ENCODE results near the gene CPA2. TPM values are rescaled to one million over a fixed set of nuclear protein-coding genes. Genes with fewer than 3 reads are reported as not detected.
A peak's percentile ranks its signal among the peaks of the same experiment; 100 is the strongest.

CPA2 gene
- total RNA-seq (ENCODE audit: low replicate concordance): 0.65 and 0.82 TPM in 2 replicates

DNA sequence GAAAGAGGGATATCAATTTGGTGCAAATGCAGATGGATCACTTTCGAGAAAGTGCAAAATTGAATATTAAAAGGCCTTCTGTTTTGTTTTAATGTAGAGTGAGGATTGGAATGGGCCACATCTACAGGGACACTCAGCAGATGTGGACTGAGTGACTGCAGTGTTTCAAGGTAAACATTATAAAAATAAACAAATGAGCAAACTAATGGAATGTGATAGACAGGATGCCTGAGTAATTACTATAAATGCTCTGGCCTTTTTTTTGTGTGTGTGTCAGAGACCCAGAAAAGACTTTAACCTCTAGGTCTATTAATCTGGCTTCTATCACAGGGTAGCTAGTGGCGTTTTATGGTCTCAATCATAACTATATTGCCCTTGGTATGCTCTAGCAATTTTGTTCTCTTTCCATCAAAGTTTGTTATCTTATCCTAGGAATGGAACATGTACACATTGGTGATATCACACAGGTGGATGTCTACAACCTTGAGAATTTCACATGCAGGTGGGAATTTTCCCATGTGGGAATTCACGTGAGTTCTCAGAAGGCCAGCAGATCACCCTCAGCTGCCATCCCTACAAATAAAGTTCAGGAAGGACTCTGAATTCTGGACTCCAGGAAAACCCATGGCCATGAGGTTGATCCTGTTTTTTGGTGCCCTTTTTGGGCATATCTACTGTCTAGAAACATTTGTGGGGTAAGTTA, at the start of gene CPA2:
TSS of gene CPA2 (plus strand) at position 606 of the 703 bp plus-strand sequence. CDS start at position 625, 19 bp downstream.
- H3K27me3 ChIP-seq: no peaks in the 10 kb centered on the region
- H2AFZ ChIP-seq (replicated peaks): peak within 1 kb of the TSS; percentile 54
- no peaks in the 10 kb centered on the region for H4K20me1 ChIP-seq (ENCODE audit: low read depth)
- no peaks in the 10 kb centered on the region for H3K36me3 ChIP-seq
- Mint-ChIP-seq H3K4me3 (no peak within 1 kb of the TSS), H3K27ac (no peak within 1 kb of the TSS), H3K4me1 (peaks cover 48% of the 10 kb centered on the region), H3K9me3 (peaks cover 2% of the 10 kb centered on the region), H3K27me3 (ENCODE audit: insufficient read depth, low read depth) (peaks cover 4% of the 10 kb centered on the region), H3K36me3 (no peaks in the 10 kb centered on the region)
- H3K4me3 ChIP-seq: no peak within 1 kb of the TSS
- no peak for TF ChIP-seq EZH2phosphoT487 (IDR thresholded peaks at IDR 0.05)
- no peak for TF ChIP-seq EZH2 (IDR thresholded peaks at IDR 0.05)
- TF ChIP-seq, protein P1, sequence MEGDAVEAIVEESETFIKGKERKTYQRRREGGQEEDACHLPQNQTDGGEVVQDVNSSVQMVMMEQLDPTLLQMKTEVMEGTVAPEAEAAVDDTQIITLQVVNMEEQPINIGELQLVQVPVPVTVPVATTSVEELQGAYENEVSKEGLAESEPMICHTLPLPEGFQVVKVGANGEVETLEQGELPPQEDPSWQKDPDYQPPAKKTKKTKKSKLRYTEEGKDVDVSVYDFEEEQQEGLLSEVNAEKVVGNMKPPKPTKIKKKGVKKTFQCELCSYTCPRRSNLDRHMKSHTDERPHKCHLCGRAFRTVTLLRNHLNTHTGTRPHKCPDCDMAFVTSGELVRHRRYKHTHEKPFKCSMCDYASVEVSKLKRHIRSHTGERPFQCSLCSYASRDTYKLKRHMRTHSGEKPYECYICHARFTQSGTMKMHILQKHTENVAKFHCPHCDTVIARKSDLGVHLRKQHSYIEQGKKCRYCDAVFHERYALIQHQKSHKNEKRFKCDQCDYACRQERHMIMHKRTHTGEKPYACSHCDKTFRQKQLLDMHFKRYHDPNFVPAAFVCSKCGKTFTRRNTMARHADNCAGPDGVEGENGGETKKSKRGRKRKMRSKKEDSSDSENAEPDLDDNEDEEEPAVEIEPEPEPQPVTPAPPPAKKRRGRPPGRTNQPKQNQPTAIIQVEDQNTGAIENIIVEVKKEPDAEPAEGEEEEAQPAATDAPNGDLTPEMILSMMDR (IDR thresholded peaks at IDR 0.05): no peak
- H3K79me2 ChIP-seq (ENCODE audit: low read depth): no peaks in the 10 kb centered on the region
- H3K9ac ChIP-seq: no peak within 1 kb of the TSS
- H3K27ac ChIP-seq: no peak within 1 kb of the TSS
- no peaks in the 10 kb centered on the region for H3K9me3 ChIP-seq (ENCODE audit: low read depth)
- no peak within 1 kb of the TSS for H3K4me2 ChIP-seq
- H3F3A ChIP-seq (ENCODE audit: low read depth): peaks cover 25% of the 10 kb centered on the region
- DNase-seq (ENCODE audit: low spot score): no peak
- H3K4me1 ChIP-seq: peaks cover 35% of the 10 kb centered on the region

DNA sequence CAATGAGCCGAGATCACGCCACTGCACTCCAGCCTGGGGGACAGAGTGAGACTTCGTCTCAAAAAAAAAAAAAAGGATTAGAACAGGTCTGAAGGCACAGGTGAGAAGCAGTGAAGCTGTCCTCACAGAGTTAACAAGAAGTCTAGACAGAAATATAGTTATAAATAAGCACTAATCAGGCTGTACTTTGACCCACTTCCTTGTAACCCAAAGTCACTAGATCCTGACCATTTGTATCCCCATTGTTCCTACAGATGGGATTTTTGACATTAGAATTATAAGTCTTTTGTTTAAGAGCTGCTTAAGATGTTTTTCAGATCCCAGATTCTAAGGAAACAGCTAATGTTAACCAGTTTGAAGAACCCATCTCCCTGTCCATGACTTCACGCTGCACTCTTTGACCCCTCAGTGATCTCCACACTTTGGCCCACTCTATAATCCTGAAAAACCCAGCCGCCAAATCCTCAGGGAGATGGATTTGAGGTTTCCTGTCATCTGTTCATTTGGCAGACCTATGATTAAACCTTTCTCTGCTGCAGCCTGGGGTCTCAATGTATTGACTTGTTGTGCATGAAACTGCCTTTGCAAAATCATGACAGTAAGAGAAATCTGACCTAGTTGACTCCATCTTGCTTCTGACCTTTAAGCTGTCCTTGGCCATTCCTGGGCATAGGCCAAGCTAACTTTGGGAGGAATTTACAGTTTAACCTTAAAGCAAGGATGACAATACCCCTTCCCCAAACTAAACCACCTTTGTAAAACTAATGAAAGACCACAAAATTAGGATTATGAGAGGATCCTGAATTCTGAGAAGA, 47.6 kb upstream of the CPA2 start:
- Histone ChIP-seq H3F3A (ENCODE audit: low read depth) (no peaks in the 10 kb centered on the region), H3K4me1 (no peaks in the 10 kb centered on the region), H3K9me3 (ENCODE audit: low read depth) (no peaks in the 10 kb centered on the region), H2AFZ (replicated peaks) (no peak overlapping the region), H3K4me3 (no peak overlapping the region), H3K27me3 (no peaks in the 10 kb centered on the region), H3K79me2 (ENCODE audit: low read depth) (no peaks in the 10 kb centered on the region), H3K27ac (no peak overlapping the region), H4K20me1 (ENCODE audit: low read depth) (no peaks in the 10 kb centered on the region), H3K36me3 (no peaks in the 10 kb centered on the region), H3K9ac (no peak overlapping the region), H3K4me2 (no peak overlapping the region)
- H3K4me1 Mint-ChIP-seq: no peaks in the 10 kb centered on the region
- TF ChIP-seq EZH2 (IDR thresholded peaks at IDR 0.05): no peak
- TF ChIP-seq EZH2phosphoT487 (IDR thresholded peaks at IDR 0.05): no peak
- TF ChIP-seq, protein P1 (IDR thresholded peaks at IDR 0.05): no peak
- no peaks in the 10 kb centered on the region for H3K9me3 Mint-ChIP-seq
- H3K27me3 Mint-ChIP-seq (ENCODE audit: insufficient read depth, low read depth): peaks cover 4% of the 10 kb centered on the region
- no peak overlapping the region for H3K27ac Mint-ChIP-seq
- DNase-seq (ENCODE audit: low spot score): no peak
- no peaks in the 10 kb centered on the region for H3K36me3 Mint-ChIP-seq
- no peak overlapping the region for H3K4me3 Mint-ChIP-seq

DNA sequence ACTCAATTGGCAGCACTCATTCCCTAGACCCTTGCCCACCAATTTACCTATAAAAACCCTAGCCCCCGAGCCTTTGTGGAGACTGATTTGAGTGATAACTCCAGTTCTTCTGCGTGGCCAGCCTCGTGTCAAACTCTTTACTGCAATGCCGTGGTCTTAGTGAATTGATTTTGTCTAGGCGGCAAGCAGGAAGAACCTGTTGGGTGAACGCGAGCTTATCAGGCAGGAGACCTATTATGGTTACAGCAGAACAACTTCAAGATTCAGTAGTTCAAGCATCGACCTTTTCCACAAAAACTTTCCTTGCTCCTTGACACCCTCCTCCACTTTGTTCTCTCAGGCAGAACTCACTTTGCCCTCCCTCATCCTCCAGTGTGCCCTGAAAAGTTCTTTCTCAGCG, 46.8 kb upstream of the CPA2 start:
- TF ChIP-seq EZH2phosphoT487 (IDR thresholded peaks at IDR 0.05): no peak
- TF ChIP-seq, protein P1 (IDR thresholded peaks at IDR 0.05): no peak
- TF ChIP-seq EZH2 (IDR thresholded peaks at IDR 0.05): no peak
- Mint-ChIP-seq H3K9me3 (no peaks in the 10 kb centered on the region), H3K27ac (no peak overlapping the region), H3K27me3 (ENCODE audit: insufficient read depth, low read depth) (peaks cover 4% of the 10 kb centered on the region), H3K4me3 (no peak overlapping the region), H3K4me1 (no peaks in the 10 kb centered on the region), H3K36me3 (no peaks in the 10 kb centered on the region)
- Histone ChIP-seq H3K27ac (no peak overlapping the region), H4K20me1 (ENCODE audit: low read depth) (no peaks in the 10 kb centered on the region), H3K27me3 (no peaks in the 10 kb centered on the region), H3K9ac (no peak overlapping the region), H3K9me3 (ENCODE audit: low read depth) (no peaks in the 10 kb centered on the region), H3F3A (ENCODE audit: low read depth) (no peaks in the 10 kb centered on the region), H3K4me2 (no peak overlapping the region), H3K4me3 (no peak overlapping the region), H3K4me1 (no peaks in the 10 kb centered on the region), H3K79me2 (ENCODE audit: low read depth) (no peaks in the 10 kb centered on the region), H3K36me3 (no peaks in the 10 kb centered on the region), H2AFZ (replicated peaks) (no peak overlapping the region)
- DNase-seq (ENCODE audit: low spot score): no peak
